Type B pancreatic cell (in vitro differentiated cells): ENCODE measurements around the gene ARHGEF16. TPM values are rescaled to one million over a fixed set of nuclear protein-coding genes. Genes with fewer than 3 reads are reported as not detected.

Source experiments
- DNase-seq: peaks from one replicate; pipeline ENCODE4 v3.0.0; 2021; ENCODE audit warnings: mixed read lengths; ENCODE audit not compliant: unreplicated experiment; ENCODE audit errors: extremely low spot score
- H3K27ac Mint-ChIP-seq: 2 replicates; pipeline ENCODE4 v1.8.0; 2021; ENCODE audit warnings: mild to moderate bottlenecking, mixed read lengths
- H3K27me3 Mint-ChIP-seq: 2 replicates; pipeline ENCODE4 v1.8.0; 2021; ENCODE audit warnings: mixed read lengths
- H3K36me3 Mint-ChIP-seq: 2 replicates; pipeline ENCODE4 v1.8.0; 2021; ENCODE audit warnings: mixed read lengths
- H3K4me1 Mint-ChIP-seq: one replicate; pipeline ENCODE4 v1.8.0; 2021; ENCODE audit warnings: mixed read lengths; ENCODE audit not compliant: unreplicated experiment
- H3K4me3 Mint-ChIP-seq: 2 replicates; pipeline ENCODE4 v1.8.0; 2021; ENCODE audit warnings: mild to moderate bottlenecking, mixed read lengths
- H3K9me3 Mint-ChIP-seq: 2 replicates; pipeline ENCODE4 v1.8.0; 2021; ENCODE audit warnings: mixed read lengths
- total RNA-seq: library from RNA; stranded (reverse); gene quantifications from 2 replicates; pipeline ENCODE4 v1.2.1, GENCODE V29; 2021; ENCODE audit warnings: low replicate concordance
- TF ChIP-seq, protein P1 (sequence below): fragments of 200-600 bp; sonication (generic); conservative IDR thresholded peaks from 2 replicates; pipeline ENCODE4 v1.5.0; 2021; ENCODE audit warnings: antibody characterized with exemption, mild to moderate bottlenecking

The ARHGEF16 gene
- total RNA-seq, 1 donor from 2014 or later = 16.1 TPM

DNA sequence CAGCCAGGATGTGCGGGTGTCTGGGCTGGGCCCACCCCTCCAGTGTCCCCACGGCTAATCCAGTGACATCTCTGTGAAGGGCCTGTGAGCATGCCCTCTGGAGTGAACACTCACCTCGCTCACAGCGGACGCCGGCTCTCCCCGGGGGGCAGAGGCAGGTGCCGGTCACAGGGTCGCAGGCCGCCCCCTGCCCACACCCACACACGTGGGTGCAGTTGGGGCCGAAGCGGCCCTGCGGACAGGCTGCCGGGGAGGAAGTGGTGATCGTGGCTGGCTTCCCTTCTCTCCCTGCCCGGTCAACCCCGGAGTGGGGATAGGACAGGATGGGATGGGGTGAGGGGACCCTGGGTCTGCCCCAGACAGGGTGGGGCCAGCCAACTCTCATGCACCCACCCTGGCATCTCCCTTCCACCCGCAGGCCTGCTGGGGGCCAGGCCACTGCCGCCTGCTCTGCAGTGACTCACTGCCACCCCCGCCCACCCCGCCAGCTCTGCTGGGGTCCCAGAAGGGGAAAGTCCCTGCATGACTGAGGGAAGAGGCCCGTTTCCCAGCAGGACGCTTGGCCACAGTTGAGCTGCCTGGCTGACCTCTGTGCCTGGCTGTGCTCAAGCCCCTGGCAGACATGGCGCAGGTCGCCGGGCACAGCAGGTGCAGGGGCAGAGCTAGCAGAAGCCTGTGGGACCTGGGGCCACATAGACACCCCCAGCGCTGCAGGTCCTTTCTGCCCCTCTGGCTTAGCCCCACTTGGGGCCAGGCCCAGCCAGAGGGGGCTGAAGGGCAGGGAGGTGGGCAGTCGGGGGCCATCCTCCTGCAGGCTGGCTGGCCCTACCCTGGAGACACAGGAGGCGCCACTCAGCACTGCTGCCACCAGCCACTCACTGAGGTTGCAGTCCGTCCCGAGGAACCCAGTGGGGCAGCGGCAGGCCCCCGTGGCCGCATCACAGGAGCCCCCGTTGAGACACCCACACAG is 41.6 kb downstream of the ARHGEF16 start:
- no peak overlapping the region for H3K27ac Mint-ChIP-seq
- no peak overlapping the region for H3K4me3 Mint-ChIP-seq
- no peaks in the 10 kb centered on the region for H3K27me3 Mint-ChIP-seq
- TF ChIP-seq, protein P1, sequence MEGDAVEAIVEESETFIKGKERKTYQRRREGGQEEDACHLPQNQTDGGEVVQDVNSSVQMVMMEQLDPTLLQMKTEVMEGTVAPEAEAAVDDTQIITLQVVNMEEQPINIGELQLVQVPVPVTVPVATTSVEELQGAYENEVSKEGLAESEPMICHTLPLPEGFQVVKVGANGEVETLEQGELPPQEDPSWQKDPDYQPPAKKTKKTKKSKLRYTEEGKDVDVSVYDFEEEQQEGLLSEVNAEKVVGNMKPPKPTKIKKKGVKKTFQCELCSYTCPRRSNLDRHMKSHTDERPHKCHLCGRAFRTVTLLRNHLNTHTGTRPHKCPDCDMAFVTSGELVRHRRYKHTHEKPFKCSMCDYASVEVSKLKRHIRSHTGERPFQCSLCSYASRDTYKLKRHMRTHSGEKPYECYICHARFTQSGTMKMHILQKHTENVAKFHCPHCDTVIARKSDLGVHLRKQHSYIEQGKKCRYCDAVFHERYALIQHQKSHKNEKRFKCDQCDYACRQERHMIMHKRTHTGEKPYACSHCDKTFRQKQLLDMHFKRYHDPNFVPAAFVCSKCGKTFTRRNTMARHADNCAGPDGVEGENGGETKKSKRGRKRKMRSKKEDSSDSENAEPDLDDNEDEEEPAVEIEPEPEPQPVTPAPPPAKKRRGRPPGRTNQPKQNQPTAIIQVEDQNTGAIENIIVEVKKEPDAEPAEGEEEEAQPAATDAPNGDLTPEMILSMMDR = no peak
- no peak for DNase-seq
- H3K4me1 Mint-ChIP-seq = peaks cover 4% of the 10 kb centered on the region
- H3K9me3 Mint-ChIP-seq = no peaks in the 10 kb centered on the region
- no peaks in the 10 kb centered on the region for H3K36me3 Mint-ChIP-seq

DNA sequence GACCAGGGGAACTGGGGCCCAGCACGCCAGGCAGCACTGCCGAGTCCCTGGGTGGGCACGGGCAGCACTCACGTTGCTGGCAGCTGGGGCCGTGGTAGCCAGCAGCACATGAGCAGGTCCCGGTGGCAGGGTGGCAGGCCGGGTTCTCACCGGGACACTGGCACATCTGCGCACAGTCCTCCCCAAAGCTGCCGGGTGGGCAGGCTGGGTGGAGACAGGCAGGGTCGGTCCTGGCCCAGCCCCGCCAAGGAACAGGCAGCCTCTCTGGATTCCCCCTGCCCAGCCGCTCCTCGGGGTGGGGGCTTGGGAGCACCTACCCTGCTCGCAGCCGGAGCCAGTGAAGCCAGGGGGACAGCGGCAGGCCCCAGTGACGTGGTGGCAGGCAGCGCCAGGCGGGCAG is 42.5 kb downstream of the ARHGEF16 start:
- H3K4me3 Mint-ChIP-seq = no peak overlapping the region
- H3K4me1 Mint-ChIP-seq = no peaks in the 10 kb centered on the region

DNA sequence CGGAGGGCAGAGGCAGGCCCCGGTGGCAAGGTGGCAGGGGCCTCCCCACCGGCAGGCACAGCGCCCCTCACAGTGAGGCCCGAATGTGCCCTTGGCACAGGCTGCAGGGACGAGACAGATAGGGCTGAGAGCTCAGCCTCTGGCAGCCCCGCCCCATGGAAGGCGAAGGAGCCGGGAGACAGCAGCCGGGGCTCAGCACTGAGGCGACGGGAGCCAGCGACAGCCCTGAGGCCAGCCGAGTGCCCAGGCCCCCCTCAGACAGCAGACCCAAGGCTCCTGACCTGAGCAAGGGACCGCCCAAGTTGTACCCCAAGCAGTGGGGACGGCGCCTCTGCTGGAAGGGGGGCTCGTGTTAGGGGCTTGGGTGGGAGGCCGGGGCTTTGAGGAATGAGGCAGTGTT is 43.1 kb downstream of the ARHGEF16 start:
- Mint-ChIP-seq H3K9me3 (no peaks in the 10 kb centered on the region), H3K36me3 (no peaks in the 10 kb centered on the region), H3K4me3 (no peak overlapping the region), H3K27me3 (no peaks in the 10 kb centered on the region), H3K4me1 (no peaks in the 10 kb centered on the region), H3K27ac (no peak overlapping the region)
- TF ChIP-seq, protein P1 = no peak
- no peak for DNase-seq

More for the DNA sequence above, 42.5 kb downstream of the ARHGEF16 start:
- H3K27ac Mint-ChIP-seq = no peak overlapping the region
- H3K9me3 Mint-ChIP-seq = no peaks in the 10 kb centered on the region
- DNase-seq = no peak
- H3K36me3 Mint-ChIP-seq = no peaks in the 10 kb centered on the region
- H3K27me3 Mint-ChIP-seq = no peaks in the 10 kb centered on the region
- TF ChIP-seq, protein P1 = no peak

DNA sequence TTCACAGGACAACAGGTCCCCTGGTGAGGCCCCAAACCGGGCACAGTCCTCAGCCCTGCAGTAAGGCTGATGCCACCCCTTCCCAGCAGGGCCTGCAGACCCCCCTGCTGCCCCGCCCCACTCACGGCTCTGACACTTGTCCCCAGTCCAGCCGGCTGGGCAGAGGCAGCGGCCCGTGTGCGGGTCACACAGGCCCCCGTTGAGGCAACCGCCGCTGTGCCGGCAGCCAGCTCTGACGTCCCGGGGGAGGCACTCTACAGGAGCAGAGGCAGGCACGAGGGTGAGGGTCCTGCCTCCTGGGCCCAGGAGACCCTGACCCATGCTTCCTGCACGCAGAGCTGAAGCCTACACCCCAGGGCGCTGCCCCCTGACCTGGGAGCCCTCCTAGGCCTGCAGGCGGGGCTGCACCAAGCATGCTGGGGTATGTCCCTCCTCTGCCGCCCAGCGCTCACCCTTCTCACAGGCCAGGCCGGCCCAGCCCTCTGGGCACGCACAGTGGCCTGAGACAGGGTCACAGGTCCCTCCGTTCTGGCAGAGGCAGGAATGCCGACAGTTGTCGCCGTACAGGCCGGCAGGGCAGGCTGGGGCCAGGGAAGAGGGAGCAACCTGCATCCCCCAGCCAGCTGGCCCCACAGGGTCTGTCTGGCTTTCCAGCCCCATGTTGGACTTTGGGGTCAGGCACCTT is 43.9 kb downstream of the ARHGEF16 start:
- no peak for DNase-seq
- Mint-ChIP-seq H3K36me3 (no peaks in the 10 kb centered on the region), H3K27me3 (no peaks in the 10 kb centered on the region), H3K9me3 (no peaks in the 10 kb centered on the region), H3K4me1 (no peaks in the 10 kb centered on the region), H3K27ac (no peak overlapping the region), H3K4me3 (no peak overlapping the region)
- TF ChIP-seq, protein P1 = no peak

DNA sequence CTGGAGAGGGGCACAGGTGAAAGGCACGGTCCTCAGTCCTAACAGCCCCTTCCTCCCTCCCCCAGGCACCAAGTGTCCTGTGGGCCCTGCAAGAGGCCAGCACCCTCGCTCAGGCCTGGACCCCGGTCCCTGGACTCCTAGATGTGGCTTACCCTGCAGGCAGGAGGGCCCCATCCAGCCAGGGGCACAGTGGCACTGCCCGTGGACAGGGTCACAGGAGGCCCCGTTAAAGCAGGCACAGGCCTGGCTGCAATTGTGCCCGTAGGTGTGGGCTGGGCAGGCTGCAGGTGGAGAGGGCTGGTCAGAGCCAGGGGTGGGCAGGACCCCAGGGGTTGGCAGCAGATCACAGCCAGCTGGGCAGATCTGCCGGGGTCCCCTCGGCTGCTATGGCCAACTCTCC is 44.5 kb downstream of the ARHGEF16 start:
- H3K4me3 Mint-ChIP-seq = no peak overlapping the region
- no peak for DNase-seq
- H3K36me3 Mint-ChIP-seq = no peaks in the 10 kb centered on the region
- no peaks in the 10 kb centered on the region for H3K9me3 Mint-ChIP-seq
- H3K4me1 Mint-ChIP-seq = no peaks in the 10 kb centered on the region
- TF ChIP-seq, protein P1 = no peak
- no peaks in the 10 kb centered on the region for H3K27me3 Mint-ChIP-seq
- no peak overlapping the region for H3K27ac Mint-ChIP-seq
